Measurements from ENCODE around the gene SHROOM2. TPM values are rescaled to one million over a fixed set of nuclear protein-coding genes. Genes with fewer than 3 reads are reported as not detected.
"Not testable (repeated sequence)": the region's sequence is repeated elsewhere in the genome, so short reads cannot be mapped to it uniquely, and the experiment has no call there.

The SHROOM2 gene
- total RNA-seq, 1 experiment from 2014 or later, result 5.3 TPM

DNA sequence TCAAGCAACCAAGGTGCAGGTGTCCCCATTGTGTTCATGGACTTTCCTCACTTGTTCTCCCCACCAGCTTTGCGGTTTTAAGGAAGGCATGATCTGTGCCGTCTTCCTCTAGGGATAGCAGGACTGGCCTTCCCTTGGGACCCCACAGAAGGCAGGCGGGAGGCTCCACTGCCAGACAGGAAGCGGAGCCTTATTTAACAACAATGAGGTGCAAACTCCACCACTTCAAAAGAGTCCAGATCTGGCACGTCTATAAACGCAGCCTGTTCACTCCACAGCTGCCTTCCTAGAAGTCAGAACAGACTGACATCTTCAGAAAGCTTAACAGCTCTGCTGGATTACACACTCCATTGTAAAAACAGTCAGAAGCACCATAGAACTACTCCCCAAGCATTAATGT is 18.9 kb upstream of the SHROOM2 start (continued):
- TF ChIP-seq YY1 (IDR thresholded peaks at IDR 0.05; ENCODE audit: extremely low read depth, insufficient replicate concordance, low read depth, low read length), result no peak
- TF ChIP-seq, protein P1, sequence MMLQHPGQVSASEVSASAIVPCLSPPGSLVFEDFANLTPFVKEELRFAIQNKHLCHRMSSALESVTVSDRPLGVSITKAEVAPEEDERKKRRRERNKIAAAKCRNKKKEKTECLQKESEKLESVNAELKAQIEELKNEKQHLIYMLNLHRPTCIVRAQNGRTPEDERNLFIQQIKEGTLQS (IDR thresholded peaks at IDR 0.05), result no peak
- no peak for TF ChIP-seq POLR2A (IDR thresholded peaks at IDR 0.05; ENCODE audit: borderline replicate concordance, extremely low read depth, insufficient read depth, insufficient read length)
- TF ChIP-seq POLR2AphosphoS5 (IDR thresholded peaks at IDR 0.05; ENCODE audit: low read depth, low read length), result no peak
- TF ChIP-seq JUND (IDR thresholded peaks at IDR 0.05), result no peak
- no peak for TF ChIP-seq TCF7L2 (IDR thresholded peaks at IDR 0.05; ENCODE audit: borderline replicate concordance, extremely low read depth, insufficient read depth, insufficient read length)
- no peak for TF ChIP-seq FOSL1 (IDR thresholded peaks at IDR 0.05; ENCODE audit: low read depth)

DNA sequence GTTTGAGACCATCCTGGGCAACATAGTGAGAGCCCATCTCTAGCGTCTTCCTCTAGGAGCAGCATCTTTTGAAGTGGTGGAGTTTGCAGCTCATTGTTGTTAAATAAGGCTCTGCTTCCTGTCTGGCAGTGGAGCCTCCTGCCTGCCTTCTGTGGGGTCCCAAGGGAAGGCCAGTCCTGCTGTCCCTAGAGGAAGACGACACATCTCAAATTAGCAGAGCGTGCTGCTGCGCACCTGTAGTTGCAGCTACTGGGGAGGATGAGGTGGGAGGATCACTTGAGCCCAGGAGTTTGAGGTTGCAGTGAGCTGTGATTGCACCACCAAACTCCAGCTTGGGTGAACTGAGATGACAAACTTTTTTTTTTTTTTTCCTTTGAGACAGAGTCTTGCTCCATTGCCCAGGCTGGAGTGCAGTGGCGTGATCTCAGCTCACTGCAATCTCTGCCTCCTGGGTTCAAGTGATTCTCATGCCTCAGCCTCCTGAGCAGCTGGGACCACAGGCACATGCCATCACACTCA is 17.8 kb upstream of the SHROOM2 start:
- H3K9me3 ChIP-seq (ENCODE audit: control insufficient read depth in 1 of 2, insufficient read depth in 1 of 2, low read depth in 1 of 2, low read length in 2 of 2); BruUV-seq (replicated peaks); RAD21 ChIA-PET (ENCODE audit: low non-redundant PET in 1 of 2, low total read pairs in 2 of 2, uncharacterized antibody in 2 of 2, unreplicated experiment in 2 of 2); intact Hi-C loops (cut with micrococcal nuclease); H3K4me3 ChIP-seq (replicated peaks in 1 of 2; ENCODE audit: low read depth in 1 of 2, low read length in 2 of 2); H3K79me2 ChIP-seq (ENCODE audit: insufficient read depth, low read length); CTCF ChIA-PET; H3K9me2 ChIP-seq (ENCODE audit: insufficient read depth); H3K27ac ChIP-seq (ENCODE audit: low read depth, low read length); H2AFZ ChIP-seq (ENCODE audit: low read depth, low read length, poor library complexity, severe bottlenecking); H3K27me3 ChIP-seq (ENCODE audit: insufficient read depth, low read length); H3K4me1 ChIP-seq (ENCODE audit: control insufficient read depth in 1 of 2, insufficient read depth in 2 of 2, low read length in 2 of 2); DNase-seq (ENCODE audit: low read depth, low spot score); H4K20me1 ChIP-seq (ENCODE audit: insufficient read depth); H3K36me3 ChIP-seq (ENCODE audit: control insufficient read depth in 1 of 2, insufficient read depth in 2 of 2, low read length in 2 of 2); ATAC-seq; POLR2A ChIA-PET; H3K4me2 ChIP-seq (ENCODE audit: low read length); H3K9ac ChIP-seq (ENCODE audit: low read length): not testable (repeated sequence)

DNA sequence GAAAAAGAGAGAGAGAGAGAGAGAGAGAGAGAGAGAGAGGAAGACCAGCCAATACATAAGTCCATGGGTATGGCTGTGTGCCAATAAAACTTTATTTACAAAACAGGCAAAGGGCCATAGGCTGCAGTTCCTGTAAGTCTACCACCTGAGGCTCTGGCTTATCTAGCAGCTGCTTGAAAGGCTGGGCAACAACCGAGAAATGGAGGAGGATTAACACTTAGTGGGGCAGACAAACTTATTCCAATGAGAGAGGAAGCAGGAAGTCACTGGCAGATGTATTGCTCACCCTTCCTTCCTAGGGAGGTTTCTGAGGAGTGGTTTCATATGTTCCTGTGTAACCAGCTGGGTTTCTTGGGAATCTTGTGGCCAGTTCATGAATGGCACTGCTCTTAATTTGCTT is 15.9 kb upstream of the SHROOM2 start:
- Histone ChIP-seq H3K4me2 (ENCODE audit: low read length) (no peak overlapping the region), H3K9ac (ENCODE audit: low read length) (no peak overlapping the region), H3K9me2 (ENCODE audit: insufficient read depth) (no peaks in the 10 kb centered on the region), H3K4me1 (ENCODE audit: control insufficient read depth in 1 of 2, insufficient read depth in 2 of 2, low read length in 2 of 2) (no peaks in the 10 kb centered on the region), H3K9me3 (ENCODE audit: control insufficient read depth in 1 of 2, insufficient read depth in 1 of 2, low read depth in 1 of 2, low read length in 2 of 2) (no peaks in the 10 kb centered on the region), H3K79me2 (ENCODE audit: insufficient read depth, low read length) (no peaks in the 10 kb centered on the region), H3K36me3 (ENCODE audit: control insufficient read depth in 1 of 2, insufficient read depth in 2 of 2, low read length in 2 of 2) (no peaks in the 10 kb centered on the region), H3K27me3 (ENCODE audit: insufficient read depth, low read length) (no peaks in the 10 kb centered on the region), H2AFZ (ENCODE audit: low read depth, low read length, poor library complexity, severe bottlenecking) (no peak overlapping the region), H3K27ac (ENCODE audit: low read depth, low read length) (no peak overlapping the region), H4K20me1 (ENCODE audit: insufficient read depth) (no peaks in the 10 kb centered on the region), H3K4me3 (replicated peaks in 1 of 2; ENCODE audit: low read depth in 1 of 2, low read length in 2 of 2) (no peak overlapping the region)
- ChIA-PET RAD21 (ENCODE audit: low non-redundant PET in 1 of 2, low total read pairs in 2 of 2, uncharacterized antibody in 2 of 2, unreplicated experiment in 2 of 2) (no interaction called here), CTCF (no interaction called here), POLR2A (no interaction called here)
- no peak for TF ChIP-seq EZH2phosphoT487 (IDR thresholded peaks at IDR 0.05; ENCODE audit: borderline replicate concordance)
- TF ChIP-seq, protein P2, sequence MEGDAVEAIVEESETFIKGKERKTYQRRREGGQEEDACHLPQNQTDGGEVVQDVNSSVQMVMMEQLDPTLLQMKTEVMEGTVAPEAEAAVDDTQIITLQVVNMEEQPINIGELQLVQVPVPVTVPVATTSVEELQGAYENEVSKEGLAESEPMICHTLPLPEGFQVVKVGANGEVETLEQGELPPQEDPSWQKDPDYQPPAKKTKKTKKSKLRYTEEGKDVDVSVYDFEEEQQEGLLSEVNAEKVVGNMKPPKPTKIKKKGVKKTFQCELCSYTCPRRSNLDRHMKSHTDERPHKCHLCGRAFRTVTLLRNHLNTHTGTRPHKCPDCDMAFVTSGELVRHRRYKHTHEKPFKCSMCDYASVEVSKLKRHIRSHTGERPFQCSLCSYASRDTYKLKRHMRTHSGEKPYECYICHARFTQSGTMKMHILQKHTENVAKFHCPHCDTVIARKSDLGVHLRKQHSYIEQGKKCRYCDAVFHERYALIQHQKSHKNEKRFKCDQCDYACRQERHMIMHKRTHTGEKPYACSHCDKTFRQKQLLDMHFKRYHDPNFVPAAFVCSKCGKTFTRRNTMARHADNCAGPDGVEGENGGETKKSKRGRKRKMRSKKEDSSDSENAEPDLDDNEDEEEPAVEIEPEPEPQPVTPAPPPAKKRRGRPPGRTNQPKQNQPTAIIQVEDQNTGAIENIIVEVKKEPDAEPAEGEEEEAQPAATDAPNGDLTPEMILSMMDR (IDR thresholded peaks at IDR 0.05 in 2 of 3, conservative IDR thresholded peaks at IDR 0.05 in 1 of 3; ENCODE audit: borderline replicate concordance in 1 of 3, insufficient read depth in 1 of 3, low read depth in 2 of 3, low read length in 2 of 3), result no peak
- TF ChIP-seq CBX3 (IDR thresholded peaks at IDR 0.05; ENCODE audit: low read depth), result no peak
- no peak for TF ChIP-seq ELF1 (IDR thresholded peaks at IDR 0.05; ENCODE audit: borderline replicate concordance, low read depth)
- no peak for TF ChIP-seq SIN3A (IDR thresholded peaks at IDR 0.05; ENCODE audit: low read depth)
- TF ChIP-seq FOSL1 (IDR thresholded peaks at IDR 0.05; ENCODE audit: low read depth), result no peak
- no TSS peak for BruUV-seq (replicated peaks)
- DNase-seq (ENCODE audit: low read depth, low spot score) (no peak), ATAC-seq (no peak)
- intact Hi-C loops (cut with micrococcal nuclease), result no loop called here

Data from HCT116 (cell line).